GM03348 (cell line): ENCODE results near the gene LIMS2.

ENCODE experiments used
- DNase-seq: peaks from one replicate; pipeline ENCODE4 v3.0.0; 2012; ENCODE audit warnings: low spot score

The LIMS2 gene

DNA sequence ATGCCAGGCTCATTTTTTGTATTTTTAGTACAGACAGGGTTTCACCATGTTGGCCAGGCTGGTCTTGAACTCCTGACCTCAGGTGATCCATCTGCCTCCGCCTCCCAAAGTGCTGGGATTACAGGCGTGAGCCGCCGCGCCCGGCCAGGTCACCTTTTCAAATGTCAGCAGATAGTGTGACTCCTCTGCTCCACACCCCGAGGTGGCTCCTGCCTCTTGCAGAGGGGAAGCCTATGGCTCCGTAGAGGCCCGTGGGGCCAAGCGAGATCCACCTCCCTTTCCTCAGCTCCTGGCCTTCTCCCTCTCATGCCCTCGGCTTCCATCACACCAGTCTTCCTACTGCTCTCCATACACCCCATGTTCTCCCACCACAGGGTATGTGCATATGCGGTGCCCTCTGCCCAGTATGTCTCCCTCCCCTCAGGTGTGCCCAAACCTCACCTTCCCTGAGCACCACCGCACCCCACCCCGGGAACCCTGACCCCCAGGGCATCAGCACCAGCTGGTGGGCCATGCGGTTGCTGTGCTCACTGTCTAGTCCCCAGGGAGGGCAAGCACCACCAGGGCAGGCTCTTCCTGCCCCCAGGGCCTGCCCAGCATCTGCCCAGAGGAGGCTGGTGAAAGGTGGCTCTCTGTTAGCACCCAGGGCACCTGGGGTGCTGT, 18.6 kb downstream of the LIMS2 start:
- no peak for DNase-seq

DNA sequence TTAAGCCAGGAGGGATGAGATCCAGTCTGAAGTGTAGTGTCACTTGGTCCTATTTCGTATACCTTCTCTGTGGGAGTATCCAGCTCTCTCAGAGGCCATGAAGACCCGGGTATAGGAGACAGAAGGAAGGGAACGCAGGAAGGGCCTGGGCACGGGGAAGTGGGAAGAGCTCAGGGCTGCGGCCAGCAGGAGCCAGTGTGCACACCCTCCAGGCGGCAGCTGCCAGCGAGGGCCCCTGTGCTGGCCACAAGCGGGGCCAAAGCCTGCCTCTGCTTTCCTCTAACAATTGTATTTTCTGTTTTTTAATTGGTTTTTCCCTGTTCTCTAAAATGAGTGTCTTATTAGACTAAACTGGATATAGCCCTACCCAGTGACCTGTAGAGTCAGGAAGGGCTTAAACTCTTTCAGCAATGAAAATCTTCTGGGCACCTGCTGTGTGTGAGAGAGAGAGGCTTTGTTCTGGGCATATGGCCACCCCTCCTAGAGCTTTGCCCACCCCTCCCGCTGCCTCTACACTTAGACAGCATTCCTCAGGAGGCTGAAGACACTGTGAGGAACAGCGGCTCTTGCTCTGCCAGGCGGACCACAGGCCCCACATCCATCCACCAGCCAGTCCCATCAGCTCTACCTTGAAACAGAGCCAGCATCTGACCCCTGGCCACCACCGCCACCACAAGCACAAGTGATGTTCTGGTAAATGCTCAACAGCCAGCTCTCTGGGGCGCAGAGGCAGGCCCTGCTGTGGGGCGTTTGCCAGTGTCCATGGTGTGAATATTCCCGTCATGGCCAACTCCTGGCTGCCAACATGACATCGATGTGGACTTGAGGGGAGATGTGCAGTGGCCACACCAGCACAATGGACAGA, 19.9 kb downstream of the LIMS2 start:
- DNase-seq: no peak

DNA sequence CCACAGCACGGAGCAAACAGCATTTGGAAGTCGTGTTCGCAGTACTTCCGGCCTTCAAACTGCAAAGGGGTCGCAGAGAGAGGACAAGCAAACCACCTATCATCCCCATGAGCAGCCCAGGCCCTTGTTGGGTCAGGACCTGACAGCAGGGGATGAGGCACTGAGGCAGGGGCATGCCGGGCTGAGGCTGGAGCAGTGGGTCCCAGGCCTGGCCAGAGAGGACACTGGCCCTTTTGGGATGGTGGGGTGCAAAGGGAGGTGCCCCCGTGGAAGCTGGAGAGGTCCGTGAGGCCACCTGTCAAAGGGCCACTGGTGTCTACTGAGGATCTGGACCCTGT, 20.5 kb downstream of the LIMS2 start:
- DNase-seq: no peak

DNA sequence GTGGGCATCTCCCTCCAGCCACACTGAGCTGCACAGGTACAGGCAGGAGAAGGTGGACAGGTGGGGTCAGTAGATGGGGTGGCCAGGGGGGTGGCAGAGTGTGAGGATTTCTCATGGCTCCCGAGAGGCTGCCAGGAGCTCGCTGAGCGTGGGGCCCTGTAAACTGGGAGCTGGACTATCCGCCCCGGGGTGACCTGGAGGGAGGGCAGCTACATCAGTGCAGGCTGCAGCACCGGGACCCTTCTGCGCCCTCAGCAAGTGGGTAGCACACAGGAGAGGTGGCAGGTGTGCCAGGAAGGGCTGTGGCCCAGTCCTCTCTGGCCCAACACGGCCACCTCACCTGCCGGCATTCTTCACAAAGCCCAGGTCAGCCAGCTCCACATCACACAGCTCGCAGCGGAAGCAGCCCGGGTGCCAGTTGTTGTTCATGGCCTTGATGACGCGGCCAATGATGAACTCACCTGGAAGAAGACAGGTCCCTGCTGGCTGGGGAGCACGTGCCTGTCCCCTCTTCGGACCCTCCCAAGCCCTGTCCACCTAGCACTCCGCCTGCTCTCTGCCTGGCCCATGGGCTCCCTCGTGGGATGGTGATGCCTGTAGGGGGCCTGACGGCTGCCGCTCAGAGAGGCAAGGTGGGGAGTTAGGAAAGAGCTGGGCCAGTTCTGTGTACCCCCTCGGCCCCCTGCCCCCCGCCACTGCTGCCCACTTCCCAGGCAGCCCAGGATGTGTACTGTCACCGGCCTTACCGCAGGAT, 21.1 kb downstream of the LIMS2 start:
- DNase-seq: no peak

DNA sequence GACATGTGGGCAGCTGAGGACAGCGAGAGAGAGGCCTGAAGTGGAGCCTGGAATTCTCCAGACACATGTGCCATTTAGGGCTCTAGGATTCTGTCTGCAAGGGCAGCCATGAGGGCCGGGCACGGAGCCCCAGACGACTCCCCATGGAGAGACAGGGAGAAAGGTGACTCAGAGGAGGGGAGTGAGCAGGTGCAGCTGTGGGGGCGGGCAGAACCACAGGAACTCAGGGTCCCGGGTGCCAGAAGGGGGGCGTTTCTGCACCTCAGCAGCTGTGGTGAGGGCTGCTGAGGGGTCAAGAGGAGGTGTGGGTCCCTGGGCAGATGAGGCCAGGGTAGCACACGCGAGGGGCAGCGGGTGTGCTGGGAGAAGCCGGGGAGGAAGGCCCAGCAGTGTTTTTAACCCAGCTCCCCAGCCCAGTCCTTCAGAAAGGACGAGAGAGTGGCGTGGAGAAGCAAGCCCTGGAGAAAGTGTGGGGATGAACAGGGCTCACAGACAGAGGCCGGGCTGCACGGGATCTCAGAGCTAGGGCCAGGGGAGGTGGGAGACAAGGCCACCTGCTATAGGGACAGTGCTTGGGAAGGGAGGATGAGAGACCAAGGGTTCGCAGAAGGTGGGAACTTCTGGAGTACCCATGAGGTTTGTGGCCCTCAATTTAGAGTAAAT, 21.8 kb downstream of the LIMS2 start:
- no peak for DNase-seq

DNA sequence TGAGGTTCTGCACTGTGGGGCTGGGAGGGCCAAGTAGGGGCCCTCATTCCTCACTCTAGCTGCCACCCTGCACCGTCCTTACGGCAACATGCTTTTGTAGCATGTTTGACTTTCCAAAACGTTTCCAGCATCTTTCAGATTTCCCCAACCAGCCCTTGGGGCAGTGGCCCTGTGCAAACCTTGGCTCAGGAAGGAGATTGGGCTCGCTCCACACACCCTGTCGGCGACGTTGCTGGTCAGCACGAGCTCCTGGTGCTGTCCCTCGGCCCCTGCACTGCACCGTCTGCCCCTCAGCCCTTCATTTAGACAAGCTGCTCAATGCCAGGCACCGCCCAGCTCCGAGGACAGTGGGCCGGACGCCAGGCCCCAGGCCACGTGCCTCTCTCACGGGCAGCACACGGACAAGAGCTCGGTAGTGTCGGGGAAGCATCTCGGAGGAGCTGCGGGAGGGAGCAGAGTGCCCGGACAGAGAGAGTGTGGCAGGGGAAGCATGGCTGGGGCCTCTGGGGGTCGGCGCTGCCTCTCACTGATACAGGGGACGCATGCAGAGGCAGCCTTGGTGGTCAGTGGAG, 22.5 kb downstream of the LIMS2 start:
- DNase-seq: no peak

DNA sequence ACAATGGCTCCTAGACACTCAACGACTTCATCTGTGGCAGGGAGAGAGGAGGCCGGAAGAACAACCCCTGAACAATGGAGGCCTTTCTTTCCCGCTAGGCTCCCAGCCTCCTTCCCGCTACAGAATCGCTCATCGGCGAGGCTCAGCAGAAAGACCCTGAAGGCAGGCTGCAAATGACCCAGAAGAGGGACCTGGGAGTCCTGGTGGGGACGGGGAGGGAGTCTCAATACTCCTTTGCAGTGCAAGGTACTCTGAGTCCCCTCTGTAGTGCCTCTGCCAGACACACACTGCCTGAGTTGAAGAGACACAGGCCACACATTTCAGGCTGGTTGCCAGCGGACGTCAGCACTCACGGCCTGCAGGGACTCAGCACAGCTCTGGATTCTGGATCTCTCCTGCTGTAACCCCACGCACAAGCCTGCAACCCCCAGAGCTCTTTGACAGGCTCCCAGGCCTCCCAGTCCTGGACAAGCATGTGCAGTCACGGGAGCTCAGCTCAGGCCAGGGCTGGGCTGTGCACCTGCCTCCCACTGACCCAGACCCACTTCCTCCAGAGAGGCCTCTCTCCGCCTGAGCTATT, 23.3 kb downstream of the LIMS2 start:
- DNase-seq: no peak

DNA sequence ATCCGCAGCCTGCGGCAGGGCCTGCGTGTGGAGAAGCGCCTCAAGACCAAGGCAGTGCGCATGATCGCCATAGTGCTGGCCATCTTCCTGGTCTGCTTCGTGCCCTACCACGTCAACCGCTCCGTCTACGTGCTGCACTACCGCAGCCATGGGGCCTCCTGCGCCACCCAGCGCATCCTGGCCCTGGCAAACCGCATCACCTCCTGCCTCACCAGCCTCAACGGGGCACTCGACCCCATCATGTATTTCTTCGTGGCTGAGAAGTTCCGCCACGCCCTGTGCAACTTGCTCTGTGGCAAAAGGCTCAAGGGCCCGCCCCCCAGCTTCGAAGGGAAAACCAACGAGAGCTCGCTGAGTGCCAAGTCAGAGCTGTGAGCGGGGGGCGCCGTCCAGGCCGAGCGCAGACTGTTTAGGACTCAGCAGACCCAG, 23.9 kb downstream of the LIMS2 start:
- no peak for DNase-seq

DNA sequence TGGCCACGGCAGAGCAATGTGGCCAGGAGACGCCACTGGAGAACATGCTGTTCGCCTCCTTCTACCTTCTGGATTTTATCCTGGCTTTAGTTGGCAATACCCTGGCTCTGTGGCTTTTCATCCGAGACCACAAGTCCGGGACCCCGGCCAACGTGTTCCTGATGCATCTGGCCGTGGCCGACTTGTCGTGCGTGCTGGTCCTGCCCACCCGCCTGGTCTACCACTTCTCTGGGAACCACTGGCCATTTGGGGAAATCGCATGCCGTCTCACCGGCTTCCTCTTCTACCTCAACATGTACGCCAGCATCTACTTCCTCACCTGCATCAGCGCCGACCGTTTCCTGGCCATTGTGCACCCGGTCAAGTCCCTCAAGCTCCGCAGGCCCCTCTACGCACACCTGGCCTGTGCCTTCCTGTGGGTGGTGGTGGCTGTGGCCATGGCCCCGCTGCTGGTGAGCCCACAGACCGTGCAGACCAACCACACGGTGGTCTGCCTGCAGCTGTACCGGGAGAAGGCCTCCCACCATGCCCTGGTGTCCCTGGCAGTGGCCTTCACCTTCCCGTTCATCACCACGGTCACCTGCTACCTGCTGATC, 24.4 kb downstream of the LIMS2 start:
- no peak for DNase-seq

DNA sequence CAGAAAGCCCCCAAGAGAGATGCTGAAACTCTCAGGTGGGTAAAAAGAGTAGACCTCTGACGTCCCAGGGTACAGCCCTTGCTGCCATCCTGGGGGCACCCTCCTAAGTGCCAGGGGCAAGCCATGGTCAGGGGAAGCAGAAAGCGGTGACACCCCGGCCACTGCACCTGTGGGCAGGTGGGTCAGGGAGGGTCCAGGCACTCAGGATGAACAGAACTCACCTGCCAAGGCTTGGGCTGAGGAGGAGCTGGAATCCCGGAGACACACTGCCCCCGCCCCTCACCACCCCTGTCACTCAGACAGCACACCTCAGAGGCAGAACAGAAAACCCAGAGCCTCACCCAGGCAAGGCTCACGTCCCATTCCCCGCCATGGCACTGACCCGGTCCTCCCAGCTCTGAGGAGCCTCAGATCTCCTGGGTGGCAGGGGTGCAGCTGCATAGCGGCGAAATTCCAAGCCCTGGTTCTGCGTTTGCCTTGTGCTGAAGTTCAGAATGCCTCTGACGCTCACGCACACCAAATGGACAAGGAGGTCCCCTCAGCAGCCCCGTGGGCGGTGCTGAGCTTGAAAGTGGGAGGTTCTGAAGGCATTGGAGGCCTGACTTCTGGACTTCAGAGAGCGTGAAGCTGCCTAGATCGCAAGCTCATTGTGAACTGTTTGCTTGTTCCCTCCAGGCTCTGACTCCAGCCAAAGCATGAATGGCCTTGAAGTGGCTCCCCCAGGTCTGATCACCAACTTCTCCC, 25.1 kb downstream of the LIMS2 start:
- no peak for DNase-seq

DNA sequence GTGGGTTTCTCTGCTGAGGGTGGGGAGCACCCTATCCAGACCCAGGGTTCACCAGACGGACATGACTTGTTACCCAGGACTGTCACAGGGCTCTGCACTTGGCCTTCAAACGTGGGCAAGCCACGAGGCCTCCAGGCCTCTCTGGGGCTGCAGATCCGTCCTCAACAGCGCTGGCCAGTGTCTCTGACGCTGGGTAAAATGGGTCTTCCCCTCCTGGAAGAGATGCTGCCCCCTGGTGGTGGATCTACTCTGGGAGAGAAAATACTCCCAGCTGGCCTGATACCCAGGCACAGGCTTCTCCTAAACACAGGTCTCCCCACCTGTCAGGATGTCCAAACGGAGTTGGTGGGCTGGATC, 25.7 kb downstream of the LIMS2 start:
- peak; percentile 92 for DNase-seq

DNA sequence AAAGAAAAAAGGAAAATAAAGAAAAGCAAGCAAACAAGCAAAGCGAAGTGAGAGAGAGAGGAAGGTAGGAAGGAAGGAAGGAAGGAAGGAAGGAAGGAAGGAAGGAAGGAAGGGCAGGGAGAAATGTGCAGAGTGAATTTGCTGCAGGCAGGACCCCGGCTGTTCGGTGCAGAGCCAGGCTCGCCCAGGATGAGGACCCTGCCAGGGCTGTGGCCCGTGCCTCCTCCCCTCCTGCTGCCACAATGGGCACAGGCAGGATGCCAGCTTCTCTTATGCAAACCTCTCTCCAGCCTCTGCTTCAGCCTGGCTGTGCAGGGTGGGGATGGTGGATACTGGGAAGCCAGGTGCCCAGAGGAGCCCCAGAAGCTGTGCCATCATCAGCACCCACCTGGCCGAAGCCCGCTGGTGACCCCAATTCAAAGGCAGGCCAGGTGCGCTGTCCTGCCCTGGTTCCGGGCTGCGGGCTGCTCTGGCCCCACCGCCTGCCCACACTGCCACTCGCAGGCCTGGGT, 26.2 kb downstream of the LIMS2 start:
- DNase-seq: peak; percentile 14

DNA sequence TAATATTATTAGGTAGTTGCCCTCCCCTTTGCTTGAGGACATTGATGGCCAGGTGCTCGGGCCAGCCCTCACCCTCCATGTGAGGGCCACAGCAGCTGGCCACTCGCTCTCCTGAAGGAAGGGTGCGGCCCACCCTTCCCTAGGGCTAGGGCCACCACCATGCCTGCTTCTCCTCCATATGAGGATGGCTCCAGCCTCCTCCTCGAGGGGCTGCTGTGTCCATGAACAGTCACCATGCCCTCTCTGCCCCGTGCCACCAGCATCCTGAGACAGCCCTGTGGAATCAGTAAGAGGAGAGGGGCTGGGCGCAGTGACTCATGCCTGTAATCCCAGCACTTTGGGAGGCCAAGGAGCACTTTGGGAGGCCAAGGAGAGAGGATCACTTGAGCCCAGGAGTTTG, 27.0 kb downstream of the LIMS2 start:
- DNase-seq: no peak

DNA sequence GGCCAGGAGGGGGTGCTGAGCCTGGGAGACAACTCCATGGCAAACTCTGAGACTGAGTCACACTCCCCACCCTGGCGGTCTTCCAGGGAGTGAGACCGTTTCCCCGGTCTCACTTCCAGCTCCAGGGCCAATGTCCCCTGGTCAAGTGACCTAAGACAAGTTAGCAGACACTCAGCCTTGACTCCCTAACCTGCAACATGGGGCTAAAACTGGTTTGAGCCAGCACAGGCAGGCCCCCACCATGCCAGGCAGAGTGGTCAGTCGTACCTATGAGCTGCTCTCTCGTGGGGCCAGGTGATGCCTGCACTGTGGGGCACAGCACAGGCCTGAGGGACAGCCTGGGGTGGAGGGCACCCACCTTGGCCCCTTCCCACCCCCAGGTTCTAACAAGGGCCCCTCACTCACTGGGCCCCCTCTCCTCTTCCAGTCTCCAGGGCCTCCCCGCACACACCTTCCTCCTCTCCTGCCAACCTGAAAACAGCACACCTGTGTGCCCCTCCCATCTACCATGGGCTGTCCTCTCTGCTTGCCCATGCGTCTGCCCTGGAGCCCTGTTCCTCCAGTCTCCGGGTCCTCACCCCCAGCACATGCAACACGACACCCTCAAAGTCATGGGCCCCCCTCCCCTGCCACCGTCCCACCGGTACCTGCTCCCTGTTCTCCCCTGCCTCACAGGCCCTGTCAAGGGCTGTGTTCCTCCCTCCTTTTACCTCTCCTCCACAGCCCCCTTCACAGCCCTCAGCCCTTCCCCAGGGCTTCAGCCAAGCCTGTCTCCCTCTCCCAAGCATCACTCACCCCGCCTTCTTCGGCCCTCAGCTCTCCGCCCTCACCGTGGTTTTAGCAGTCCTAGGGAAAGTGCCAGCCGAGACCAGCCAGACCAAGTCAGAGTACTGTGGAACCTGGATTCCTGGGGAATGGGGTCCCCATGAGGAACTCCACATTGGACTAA, 27.8 kb downstream of the LIMS2 start:
- DNase-seq: peak; percentile 72

DNA sequence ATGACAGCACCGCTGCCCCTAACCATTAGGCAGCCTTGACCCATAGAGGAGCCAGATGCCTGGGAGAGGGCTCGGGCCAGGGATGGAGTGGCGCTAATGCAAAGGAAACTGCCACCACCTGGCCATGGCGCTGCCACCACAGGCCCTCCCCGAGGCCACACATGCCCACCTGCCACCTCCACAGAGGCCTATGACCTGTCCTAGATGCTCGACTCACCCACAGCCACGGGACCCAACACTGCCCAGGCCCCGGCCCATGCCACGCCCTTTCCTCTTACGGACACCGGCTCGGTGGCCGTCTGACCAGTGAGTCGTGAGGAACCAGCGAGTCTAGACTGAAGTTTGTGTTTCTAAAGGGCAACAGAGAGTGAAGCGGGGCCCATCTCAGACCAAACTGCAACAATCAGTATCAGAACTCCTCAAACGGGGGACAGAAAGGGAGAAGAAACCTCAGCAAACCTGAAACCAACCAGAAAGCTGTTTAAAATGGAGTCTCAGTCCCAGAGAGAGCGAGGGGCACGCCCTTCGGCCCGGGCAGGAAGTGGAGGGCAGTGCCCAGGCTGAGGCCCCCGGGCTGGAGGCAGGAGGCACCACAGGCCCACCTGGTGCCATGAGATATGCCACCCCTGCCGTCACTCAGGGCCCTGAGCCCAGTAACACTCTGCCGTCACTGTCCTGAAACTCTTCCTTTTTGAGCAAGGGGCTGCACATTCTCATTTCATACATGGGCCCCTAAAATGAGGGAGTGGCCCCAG, 28.7 kb downstream of the LIMS2 start:
- no peak for DNase-seq

DNA sequence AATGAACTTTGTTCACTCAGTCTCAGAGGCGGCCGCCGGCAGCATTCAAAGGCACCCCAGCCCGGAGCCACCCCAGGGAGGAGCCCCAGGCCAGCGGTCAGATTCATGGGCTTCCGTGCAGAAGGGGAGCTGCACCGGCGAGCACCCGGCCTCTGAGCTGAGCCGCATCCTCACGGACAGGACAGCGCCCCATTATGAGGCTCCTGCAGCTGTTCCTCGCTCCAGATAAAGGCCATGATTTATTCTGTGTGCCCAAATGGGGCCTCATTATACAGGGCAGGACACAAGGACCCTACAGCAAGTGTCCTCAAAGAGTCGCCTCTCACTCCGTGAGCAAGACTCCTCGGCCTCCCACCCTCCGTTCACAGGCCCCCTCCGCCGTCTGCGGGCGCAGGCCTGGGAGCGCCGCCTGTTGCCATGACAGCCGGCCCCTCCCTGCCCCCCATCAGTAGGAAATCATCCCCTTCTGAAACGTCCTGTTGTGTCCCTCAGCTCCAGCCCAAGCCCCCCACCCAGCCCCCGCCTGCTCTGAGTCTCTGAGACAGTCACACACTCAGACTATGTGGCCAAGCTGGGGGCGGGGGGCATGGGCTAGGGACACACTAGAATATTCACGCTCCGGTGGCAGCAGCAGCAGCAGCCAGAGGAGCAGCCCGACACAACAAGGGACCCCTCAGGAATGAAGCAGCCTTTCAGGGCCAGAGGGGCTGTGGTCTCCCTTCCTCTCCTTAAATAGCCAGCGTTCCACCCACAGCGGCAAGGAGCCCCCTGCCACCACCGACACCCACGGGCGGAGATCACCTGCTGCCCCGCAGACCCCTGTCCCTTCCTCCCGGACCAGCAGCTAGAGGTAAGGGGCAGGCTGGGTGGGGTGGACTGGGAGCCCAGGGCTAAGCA, 29.7 kb downstream of the LIMS2 start, which contains the start of gene GPR17:
Gene GPR17 (plus strand): TSS at position 759 of the 897 bp plus-strand sequence. CDS start 4,583 bp downstream, outside the sequence.
- DNase-seq: no peak

DNA sequence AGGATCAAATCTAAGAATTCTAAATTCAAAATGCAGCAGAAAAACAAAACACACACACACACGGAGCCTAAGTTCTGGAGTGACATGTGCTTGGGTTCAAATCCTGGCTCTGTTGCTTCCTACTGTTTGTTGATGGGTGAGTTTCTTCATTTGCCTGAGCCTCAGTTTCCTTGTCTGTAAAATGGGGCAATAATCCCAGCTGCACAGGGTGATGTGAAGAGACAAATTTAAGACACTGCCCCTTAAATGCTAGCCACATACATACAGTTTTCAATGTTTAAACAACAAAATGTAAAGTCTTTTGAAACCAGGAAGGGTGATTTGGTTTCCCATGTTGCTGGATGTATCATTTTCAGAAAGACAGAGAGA, 30.3 kb downstream of the LIMS2 start:
- no peak for DNase-seq
